ENCODE results near the gene ACSM3.

DNA sequence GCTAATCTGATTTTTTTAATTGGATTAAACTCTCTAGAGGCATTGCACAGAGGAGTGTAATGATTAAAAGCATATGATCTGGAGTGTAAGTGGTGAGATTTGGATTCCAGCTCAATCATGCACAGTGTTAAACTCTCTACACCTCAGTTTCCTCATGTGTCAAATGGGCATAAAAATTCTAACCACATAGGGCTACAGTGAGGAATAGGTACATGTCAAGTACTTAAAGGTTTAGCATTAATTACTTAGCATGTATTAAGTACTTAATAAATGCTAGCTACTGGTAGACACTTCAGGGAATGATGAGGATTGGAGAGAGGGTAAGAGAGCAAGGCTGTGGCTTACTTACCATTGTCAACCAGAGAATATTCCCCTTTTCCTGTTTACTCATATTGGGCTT, 25.3 kb downstream of the ACSM3 start:
- no peak for TF ChIP-seq CTCF (IDR thresholded peaks at IDR 0.05; ENCODE audit: low read length)
- TF ChIP-seq EZH2 (optimal IDR thresholded peaks at IDR 0.05; ENCODE audit: low read depth, low read length), result no peak
- no peak for TF ChIP-seq EZH2phosphoT487 (IDR thresholded peaks at IDR 0.05; ENCODE audit: low read length)
